Lung (tissue), 12 donors: ENCODE data around the gene RELN. TPM values are rescaled to one million over a fixed set of nuclear protein-coding genes. Genes with fewer than 3 reads are reported as not detected.

Experiments used
- ATAC-seq: fragments of 200-7000 bp; cut with Tn5 transposase; one replicate; pipeline ENCODE4 v1.9.1; 2020; ENCODE audit warnings: moderate number of reproducible peaks; ENCODE audit not compliant: insufficient read depth, low FRiP score
- DNase-seq, 3 donors: peaks; one replicate each; pipeline ENCODE4 v3.0.0-alpha.2; 2013 to 2017
- H3K27ac ChIP-seq, 2 donors: one replicate each; pipeline ENCODE4 v1.5.1; 2013; ENCODE audit warnings: mild to moderate bottlenecking in 2 of 2, moderate library complexity in 2 of 2, control low read depth in 1 of 2, inconsistent platforms in 1 of 2, low read depth in 1 of 2, low read length in 1 of 2
- H3K27me3 ChIP-seq, 3 donors: one replicate each; pipeline ENCODE4 v1.5.1; 2013; ENCODE audit warnings: low read length in 2 of 3; ENCODE audit not compliant: control insufficient read depth in 3 of 3, insufficient read depth in 3 of 3
- H3K36me3 ChIP-seq, 4 donors: one replicate each; pipeline ENCODE4 v1.5.1; 2013; ENCODE audit warnings: low read length in 4 of 4, mild to moderate bottlenecking in 1 of 4, moderate library complexity in 1 of 4; ENCODE audit not compliant: control insufficient read depth in 4 of 4, insufficient read depth in 4 of 4
- H3K4me1 ChIP-seq, 5 donors: one replicate each; pipeline ENCODE4 v1.5.1; 2013; ENCODE audit warnings: low read length in 5 of 5, mild to moderate bottlenecking in 2 of 5, moderate library complexity in 1 of 5; ENCODE audit not compliant: control insufficient read depth in 5 of 5, insufficient read depth in 5 of 5
- H3K4me3 ChIP-seq: one replicate; pipeline ENCODE4 v1.5.1; 2013; ENCODE audit warnings: mild to moderate bottlenecking, control low read depth, moderate library complexity
- H3K9ac ChIP-seq, 2 donors: one replicate each; pipeline ENCODE4 v1.5.1; 2013; ENCODE audit warnings: low read length in 2 of 2, control low read depth in 1 of 2; ENCODE audit not compliant: insufficient read depth in 1 of 2
- H3K9me3 ChIP-seq, 4 donors: one replicate each; pipeline ENCODE4 v1.5.1; 2013; ENCODE audit warnings: low read length in 3 of 4, mild to moderate bottlenecking in 1 of 4, moderate library complexity in 1 of 4; ENCODE audit not compliant: control insufficient read depth in 4 of 4, insufficient read depth in 3 of 4
- CTCF ChIP-seq: IDR thresholded peaks from 2 replicates; pipeline ENCODE4 v1.5.1; 2012; ENCODE audit warnings: mild to moderate bottlenecking; ENCODE audit errors: control extremely low read depth, extremely low read depth
- WGBS, 2 donors: extraction: QIAGEN DNeasy Blood & Tissue Kit; methylation state at CpG; one replicate each; pipeline ENCODE4 v1.1.7; 2013; 5-methylcytosine and 5-hydroxymethylcytosine counted together
- polyA plus RNA-seq, 2 donors: library from polyadenylated mRNA; stranded (reverse); fragments of 200-250 nt; gene quantifications; one replicate each; pipeline ENCODE4 v1.2.1, GENCODE V29; 2013
- total RNA-seq, 2 donors: library from RNA; depleted of rRNA in 1 of 2; stranded (reverse); fragments of >200 nt in 1 of 2; gene quantifications; one replicate each; pipeline ENCODE4 v1.2.1, GENCODE V29; 2014 to 2021
- donor health status: control.
- donor health status: control.
- donor health status: Bipolar disorder and iron deficiency.
- donor health status: healthy.
- donor health status: DM: yes; HTN: yes; CAD: no.

RELN gene
- total and polyA plus RNA-seq, 4 donors = 0.24 to 7.7 (median 2.0) TPM

GRCh38 chr7:103598326-103598905 is 391.0 kb downstream of the RELN start:
- no peaks in the 10 kb centered on the region for H3K9me3 ChIP-seq
- ATAC-seq = no peak
- H3K27ac ChIP-seq = no peak overlapping the region
- no peaks in the 10 kb centered on the region for H3K36me3 ChIP-seq
- TF ChIP-seq CTCF = no peak
- no peak for DNase-seq
- no peaks in the 10 kb centered on the region for H3K4me1 ChIP-seq
- no peak overlapping the region for H3K9ac ChIP-seq
- no peaks in the 10 kb centered on the region for H3K27me3 ChIP-seq
- WGBS, 2 donors = 83 to 95% methylated on average over 2 of the region's 2 CpGs
- no peak overlapping the region for H3K4me3 ChIP-seq

GRCh38 chr7:103597606-103598005 is 391.9 kb downstream of the RELN start:
- Histone ChIP-seq H3K9ac (no peak overlapping the region), H3K4me1 (no peaks in the 10 kb centered on the region), H3K27ac (no peak overlapping the region), H3K27me3 (no peaks in the 10 kb centered on the region), H3K36me3 (no peaks in the 10 kb centered on the region), H3K4me3 (no peak overlapping the region), H3K9me3 (no peaks in the 10 kb centered on the region)
- 67 to 82% methylated on average over 2 of the region's 2 CpGs for WGBS, 2 donors
- no peak for TF ChIP-seq CTCF
- no peak for ATAC-seq
- DNase-seq = no peak

- no peak for ATAC-seq
Measured at GRCh38 chr7:103594186-103594585, 395.3 kb downstream of the RELN start.

More at GRCh38 chr7:103594186-103594585, 395.3 kb downstream of the RELN start:
- H3K36me3 ChIP-seq = no peaks in the 10 kb centered on the region
- H3K27ac ChIP-seq = no peak overlapping the region
- 85 to 92% methylated on average over 5 of the region's 5 CpGs for WGBS, 2 donors
- TF ChIP-seq CTCF = no peak
- H3K27me3 ChIP-seq = no peaks in the 10 kb centered on the region
- no peaks in the 10 kb centered on the region for H3K9me3 ChIP-seq
- H3K4me1 ChIP-seq = no peaks in the 10 kb centered on the region
- no peak overlapping the region for H3K9ac ChIP-seq
- H3K4me3 ChIP-seq = no peak overlapping the region
- no peak for DNase-seq
